ENCODE results near the gene FLNB.
A peak's percentile ranks its signal among the peaks of the same experiment; 100 is the strongest.

The FLNB gene

DNA sequence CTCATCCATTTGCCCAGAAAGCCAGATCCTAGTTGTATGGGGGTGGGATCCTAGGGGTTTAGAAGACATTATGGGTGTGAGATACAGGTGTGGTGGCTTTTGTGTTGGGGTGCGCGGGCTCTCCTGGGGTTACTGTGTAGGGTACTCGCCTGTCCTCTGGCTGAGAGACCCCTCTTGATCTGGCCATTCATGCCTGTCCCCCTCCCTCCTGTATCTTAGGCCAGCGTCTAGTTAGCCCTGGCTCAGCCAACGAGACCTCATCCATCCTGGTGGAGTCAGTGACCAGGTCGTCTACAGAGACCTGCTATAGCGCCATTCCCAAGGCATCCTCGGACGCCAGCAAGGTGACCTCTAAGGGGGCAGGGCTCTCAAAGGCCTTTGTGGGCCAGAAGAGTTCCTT, 161.1 kb downstream of the FLNB start:
- DNase-seq, result no peak

- no peak for DNase-seq
Observed at GRCh38 chr3:58170376-58170775, 162.2 kb downstream of the FLNB start.

- no peak for DNase-seq
Observed at GRCh38 chr3:58171126-58171525, 162.9 kb downstream of the FLNB start.

DNA sequence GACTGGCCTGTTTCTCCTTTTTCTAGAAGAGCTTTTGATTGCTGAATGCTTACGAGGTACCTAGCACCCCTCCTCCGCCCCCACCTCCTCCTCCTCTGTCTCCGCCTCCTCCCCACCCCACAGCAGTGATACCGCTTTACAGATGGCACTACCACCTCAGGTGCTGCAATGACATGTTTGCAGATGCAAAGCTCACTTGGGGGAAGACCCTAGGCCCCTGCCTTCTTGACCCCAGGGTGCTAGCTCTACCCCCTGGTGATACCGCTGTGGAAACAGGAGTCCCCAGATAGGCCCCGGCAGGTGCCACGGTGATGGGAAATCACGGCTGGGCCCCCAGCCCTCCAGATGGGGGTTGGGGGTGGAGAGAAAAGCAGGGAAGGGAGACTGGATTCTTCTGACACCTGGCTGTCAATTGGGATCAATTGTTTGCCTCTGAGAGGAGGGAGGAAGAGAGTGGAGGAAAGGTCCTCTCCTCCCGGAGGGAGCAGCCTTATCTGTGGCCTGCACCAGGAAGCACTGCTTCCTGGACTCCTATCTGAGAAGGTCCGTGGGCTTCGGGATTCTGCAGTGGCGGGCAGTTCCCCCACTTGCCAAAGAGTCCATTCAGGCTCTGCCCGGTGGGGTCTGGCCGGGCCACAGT, 164.9 kb downstream of the FLNB start:
- DNase-seq, result no peak

DNA sequence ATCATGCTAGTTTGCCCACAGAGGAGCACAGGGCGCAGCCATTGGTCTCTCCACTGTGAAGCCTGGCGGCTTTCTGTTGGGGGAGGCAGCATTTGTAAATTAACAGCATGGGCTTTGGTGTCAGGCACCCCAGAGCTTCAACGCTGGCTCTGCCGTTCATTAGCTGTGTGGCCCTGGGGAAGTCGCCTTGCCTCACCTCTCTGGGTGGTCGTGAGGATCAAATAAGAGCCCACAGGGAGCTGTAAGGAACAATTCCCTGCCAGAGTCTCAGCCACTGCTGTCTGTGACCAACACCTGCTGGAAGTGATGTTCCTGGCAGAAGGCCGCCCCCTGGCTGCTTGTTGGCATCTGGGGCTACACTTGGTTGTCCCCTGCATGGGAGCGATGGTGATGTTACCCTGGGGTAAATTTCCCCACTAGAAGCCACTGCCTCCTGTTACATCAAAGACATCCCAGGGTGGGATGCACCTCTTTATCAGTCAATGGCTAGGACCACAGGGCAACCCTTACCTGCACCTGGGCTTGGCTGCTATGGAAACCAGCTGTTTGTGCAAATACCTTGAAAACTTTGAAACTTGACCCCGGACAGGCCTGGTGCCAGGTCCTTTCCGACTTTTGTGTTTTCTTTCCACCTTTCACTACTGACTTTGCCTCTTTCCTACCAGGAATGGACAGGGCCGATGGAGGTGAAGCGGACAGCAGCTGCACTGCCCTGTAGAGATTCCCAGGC, 165.6 kb downstream of the FLNB start:
- peak; percentile 46 for DNase-seq

- DNase-seq, result no peak
Observed at GRCh38 chr3:58175187-58175436, 166.9 kb downstream of the FLNB start.

- no peak for DNase-seq
Observed at GRCh38 chr3:58175437-58176184, 167.4 kb downstream of the FLNB start.

- DNase-seq, result no peak
Observed at GRCh38 chr3:58176185-58176530, 167.9 kb downstream of the FLNB start.

DNA sequence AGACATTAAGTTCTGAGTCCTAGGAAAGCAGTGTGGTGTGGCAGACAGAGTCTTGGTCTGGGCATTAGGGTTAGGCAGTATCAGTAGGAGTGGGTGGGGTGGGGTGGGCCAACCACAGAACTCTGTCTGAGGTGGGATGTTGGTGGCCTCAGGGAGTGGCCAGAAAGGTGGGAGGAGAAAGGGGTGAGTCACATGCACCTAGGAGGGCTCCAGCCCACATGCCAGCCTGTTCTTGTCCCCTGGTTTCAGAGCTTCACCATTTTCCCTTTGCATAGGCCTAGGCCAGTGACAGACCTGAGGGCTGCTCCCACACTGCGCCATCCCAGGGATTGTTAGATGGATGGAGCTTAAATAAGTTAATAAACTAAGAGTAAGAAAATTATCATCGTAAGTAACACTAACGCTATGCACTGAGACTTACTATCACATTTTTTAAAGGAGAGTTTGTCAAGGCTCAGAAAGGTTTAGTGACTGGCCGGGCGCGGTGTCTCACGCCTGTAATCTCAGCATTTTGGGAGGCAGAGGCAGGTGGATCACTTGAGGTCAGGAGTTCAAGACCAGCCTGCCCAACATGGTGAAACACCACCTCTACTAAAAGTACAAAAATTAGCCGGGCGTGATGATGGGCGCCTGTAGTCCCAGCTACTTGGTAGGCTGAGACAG, 168.7 kb downstream of the FLNB start:
- no peak for DNase-seq

GRCh38 chr3:58177747-58178527, 169.7 kb downstream of the FLNB start:
- DNase-seq, result peak; percentile 95

DNA sequence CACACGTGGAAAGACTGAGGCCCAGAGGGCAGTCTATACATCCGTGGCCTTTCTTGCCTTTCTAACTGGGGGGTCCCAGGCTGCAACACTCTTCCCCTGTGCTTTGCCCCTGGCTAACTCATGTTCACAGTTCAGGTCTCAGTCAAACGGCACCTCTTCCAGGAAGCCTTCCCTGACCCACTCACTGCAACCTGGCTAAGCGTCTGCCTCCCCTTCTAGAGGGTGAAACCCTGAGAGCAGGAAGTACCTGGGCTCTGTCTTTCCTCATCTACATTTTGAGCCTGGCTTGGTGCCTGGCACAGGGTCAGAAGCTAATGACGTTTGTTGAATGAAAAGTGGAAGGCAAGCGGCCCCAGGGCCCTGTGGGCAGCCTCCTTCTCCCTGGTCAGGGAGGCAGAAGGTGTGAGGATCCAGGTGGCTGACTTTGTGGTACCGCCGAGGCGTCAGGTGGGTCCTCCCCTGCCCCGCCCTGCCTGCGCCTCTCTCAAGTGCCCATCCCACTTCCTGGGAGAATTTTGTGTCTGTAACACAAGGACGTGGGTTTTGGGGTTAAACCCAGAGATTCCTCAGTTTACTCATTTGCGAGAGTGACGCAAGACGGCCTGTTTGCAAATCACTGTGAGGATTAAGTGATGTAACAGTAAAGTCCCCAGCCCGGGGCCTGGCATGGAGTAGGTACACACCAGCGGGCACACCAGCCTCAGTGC, 170.5 kb downstream of the FLNB start:
- DNase-seq, result peak; percentile 13

GRCh38 chr3:58179235-58180098, 171.2 kb downstream of the FLNB start:
- no peak for DNase-seq

- DNase-seq, result no peak
Observed at GRCh38 chr3:58180099-58180880, 172.1 kb downstream of the FLNB start.

DNA sequence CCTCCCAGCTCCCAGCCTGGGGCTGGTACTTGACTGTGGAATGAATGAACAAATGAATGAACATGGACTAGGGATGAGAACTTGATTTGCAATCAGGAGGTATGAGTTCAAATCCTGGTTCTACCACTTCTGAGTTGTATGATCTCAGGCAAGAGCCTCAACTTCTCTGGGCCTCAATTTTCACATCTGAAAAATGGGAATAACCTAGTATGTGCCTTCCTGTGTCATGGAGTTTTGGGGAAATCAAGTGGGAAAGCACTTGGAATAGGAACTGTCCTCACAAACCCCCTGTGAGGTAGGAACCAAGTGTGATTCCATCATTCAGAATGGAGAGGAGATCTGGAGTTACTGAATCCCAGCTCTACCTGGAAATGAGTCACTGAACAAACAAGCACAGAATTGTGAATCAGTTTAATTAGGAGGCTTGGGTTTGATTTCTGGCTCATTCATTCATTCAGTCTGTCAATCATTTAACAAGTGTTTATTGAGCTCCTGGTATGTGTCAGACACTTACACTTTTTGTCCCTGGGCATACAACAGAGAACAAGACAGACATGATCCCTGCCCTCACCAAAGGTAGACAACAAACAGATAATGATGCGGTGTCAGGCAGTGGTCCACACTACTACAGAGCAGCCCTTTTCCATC, 172.8 kb downstream of the FLNB start:
- DNase-seq, result no peak

- DNase-seq, result no peak
Observed at GRCh38 chr3:58183221-58183620, 175.0 kb downstream of the FLNB start.

- no peak for DNase-seq
Observed at GRCh38 chr3:58183891-58184290, 175.7 kb downstream of the FLNB start.

DNA sequence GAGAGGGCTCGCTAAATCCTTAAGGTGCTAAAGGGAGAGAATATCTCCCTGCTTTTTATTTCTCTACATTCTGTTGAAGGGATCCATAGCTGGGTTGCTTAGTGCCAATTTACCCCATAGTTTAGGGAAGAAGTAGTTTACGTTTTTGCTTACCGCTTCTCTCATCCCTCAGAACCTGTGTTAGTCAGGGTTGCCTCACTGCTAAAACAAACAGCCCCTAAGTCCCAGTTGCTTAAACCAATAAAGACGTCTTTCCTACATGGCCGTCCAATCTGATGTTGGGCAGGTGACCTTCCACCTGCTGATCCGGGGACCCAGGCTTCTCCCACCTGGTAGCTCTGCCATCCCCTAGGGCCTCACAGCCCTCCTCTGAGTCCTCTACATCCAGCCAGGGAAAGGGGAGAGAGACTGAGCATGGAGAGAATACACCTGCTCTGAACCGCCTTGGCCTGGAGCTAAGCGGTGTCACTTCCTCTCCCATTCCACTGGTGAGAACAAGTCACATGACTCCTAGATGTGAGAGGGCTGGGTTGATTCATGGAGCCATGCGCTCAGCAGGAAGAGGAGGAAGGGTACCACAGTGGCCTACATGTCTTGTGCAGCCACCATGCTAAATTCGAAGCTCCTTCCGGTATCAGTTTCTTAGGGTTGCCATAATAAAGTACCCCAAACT, 176.2 kb downstream of the FLNB start:
- DNase-seq, result no peak

- DNase-seq, result no peak
Observed at GRCh38 chr3:58184982-58185360, 176.7 kb downstream of the FLNB start.

- DNase-seq, result no peak
Observed at GRCh38 chr3:58188173-58188564, 179.9 kb downstream of the FLNB start.

Data from stimulated activated CD4-positive, alpha-beta T cell treated with anti-CD3 and anti-CD28 coated beads, Interleukin-15, amount 100 ng/mL, for 24 hours (primary cell).